AG09319 (cell line): ENCODE data around the gene POU2AF1.

Experiments used
- DNase-seq: peaks from one replicate; pipeline ENCODE4 v3.0.0-alpha.2; 2010; ENCODE audit warnings: low read depth; ENCODE audit errors: extremely low read depth
- TF ChIP-seq, protein P1 (sequence below): IDR thresholded peaks from 2 replicates; pipeline ENCODE4 v1.5.1; 2011; ENCODE audit warnings: low read depth, mild to moderate bottlenecking, inconsistent platforms, low read length, moderate library complexity

Gene POU2AF1

DNA sequence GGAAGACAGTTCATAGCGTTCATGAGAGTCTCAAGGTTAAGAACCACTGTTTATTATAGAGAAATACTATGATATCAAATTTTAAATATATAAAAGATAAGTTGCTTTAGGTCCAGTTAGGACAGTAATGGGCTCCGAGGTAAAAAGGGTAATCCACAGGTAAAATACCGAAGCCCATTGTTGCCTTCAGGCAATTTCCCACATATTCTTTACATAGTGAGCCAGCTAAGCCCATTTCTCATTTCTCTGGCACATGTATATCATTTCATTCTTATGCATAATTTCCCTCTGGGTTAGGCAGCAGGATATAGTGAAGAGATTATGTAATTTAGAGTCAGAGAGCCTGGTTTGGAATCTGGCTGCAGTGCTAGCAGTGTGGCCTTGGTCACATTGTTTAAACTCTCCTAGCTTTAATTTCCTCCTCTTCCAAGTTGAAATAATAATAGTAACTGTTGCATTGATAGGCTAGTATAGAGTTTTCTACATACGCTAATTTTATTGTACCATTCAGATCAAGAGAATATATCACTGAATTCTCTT is 7.6 kb upstream of the POU2AF1 start:
- TF ChIP-seq, protein P1, sequence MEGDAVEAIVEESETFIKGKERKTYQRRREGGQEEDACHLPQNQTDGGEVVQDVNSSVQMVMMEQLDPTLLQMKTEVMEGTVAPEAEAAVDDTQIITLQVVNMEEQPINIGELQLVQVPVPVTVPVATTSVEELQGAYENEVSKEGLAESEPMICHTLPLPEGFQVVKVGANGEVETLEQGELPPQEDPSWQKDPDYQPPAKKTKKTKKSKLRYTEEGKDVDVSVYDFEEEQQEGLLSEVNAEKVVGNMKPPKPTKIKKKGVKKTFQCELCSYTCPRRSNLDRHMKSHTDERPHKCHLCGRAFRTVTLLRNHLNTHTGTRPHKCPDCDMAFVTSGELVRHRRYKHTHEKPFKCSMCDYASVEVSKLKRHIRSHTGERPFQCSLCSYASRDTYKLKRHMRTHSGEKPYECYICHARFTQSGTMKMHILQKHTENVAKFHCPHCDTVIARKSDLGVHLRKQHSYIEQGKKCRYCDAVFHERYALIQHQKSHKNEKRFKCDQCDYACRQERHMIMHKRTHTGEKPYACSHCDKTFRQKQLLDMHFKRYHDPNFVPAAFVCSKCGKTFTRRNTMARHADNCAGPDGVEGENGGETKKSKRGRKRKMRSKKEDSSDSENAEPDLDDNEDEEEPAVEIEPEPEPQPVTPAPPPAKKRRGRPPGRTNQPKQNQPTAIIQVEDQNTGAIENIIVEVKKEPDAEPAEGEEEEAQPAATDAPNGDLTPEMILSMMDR, result no peak

DNA sequence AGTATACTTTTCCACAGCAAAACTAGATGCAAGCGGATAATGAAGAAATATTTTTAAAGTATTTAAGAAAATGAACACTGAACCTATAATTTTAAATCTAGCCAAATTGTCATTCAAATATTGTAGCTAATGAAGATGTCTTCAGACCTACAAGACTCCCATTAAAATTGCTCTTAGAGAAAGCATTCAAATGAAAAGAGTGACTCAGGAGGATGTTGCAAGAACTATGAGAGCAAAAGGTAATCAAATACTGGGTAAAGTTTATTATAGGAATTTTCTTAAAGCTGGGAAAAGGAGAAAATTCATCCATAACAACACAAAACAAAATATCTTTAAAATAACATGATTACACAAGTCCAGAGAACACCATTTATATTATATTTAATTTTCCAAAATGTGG is 5.4 kb upstream of the POU2AF1 start:
- TF ChIP-seq, protein P1, result no peak
- DNase-seq, result no peak

More for the DNA sequence above, 7.6 kb upstream of the POU2AF1 start:
- no peak for DNase-seq

DNA sequence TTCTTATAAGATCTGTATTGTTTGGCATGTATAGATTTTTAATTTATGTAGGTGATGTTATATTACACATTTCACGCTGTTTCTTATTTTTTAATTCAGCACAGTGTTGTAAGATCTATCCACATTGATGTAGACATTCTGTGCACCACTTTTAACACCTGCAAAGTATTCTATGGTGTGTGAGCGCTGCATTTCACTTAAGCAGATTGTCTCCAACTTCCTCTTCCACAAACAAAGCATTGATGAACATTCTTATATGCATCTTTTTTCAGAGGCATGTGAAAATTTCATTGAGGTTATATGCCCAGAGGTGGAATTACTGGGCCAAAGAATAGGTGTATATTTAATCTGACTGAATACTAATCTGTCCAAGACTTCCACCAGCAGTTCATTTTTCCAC is 3.4 kb upstream of the POU2AF1 start:
- DNase-seq, result no peak
- TF ChIP-seq, protein P1, result no peak

DNA sequence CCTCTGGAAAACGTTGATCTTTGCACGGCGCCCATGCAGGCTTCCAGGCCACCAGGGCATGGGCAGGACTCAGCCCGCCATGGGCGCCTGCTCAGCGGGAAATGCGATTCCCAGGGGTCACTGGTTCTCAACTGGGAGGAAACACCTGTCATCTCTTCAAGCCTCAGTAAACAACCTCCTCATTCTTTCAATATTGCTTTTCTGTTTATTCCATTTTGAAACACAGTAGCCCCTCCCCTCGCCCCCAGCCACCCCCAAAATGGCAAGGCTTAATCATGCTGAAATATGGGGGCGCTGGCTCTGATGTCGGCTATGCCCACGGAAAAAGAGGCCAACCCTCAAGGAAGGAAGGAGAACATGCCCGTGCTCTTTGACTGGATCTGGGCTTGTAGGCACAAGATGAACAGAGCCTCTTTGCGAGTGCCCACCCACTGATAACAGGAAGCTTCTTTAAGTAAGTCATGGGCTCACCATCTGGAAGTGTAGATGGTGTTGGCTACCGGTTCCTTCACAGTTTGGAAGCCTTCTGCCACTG is 594 bp upstream of the POU2AF1 start:
- TF ChIP-seq, protein P1, result no peak
- no peak for DNase-seq

DNA sequence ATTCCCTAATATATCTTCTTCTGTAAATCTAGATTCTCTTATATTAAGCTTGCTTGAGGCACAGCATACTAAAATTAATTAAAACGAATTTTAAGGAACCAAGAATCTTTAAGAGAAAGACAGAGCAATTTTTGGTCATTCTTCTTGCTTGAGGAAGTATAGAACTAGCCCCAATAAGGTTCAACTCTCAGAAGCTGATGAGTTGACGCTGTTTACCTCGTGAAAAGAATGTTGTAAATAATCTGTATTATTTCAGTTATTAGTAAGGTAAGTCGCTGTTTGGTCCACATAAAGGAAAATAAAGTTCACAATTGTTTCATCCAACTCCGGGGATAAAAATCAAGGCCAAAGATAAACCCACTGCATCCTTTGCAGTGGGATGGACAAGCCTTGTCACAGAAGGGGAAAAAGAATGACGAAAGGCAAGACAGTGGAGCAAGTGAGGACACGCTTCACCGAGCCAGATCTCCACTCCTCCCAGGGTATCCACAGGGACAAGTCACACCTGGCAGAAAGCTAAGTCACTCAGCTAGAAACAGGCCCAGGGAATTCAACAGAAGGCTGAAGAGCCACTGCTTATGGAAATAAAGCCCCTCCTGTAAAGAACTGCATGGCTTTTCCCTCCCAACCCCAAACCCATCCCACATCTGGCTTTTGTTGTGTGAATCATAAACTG is 752 bp downstream of the POU2AF1 start:
- no peak for DNase-seq
- TF ChIP-seq, protein P1, result no peak

DNA sequence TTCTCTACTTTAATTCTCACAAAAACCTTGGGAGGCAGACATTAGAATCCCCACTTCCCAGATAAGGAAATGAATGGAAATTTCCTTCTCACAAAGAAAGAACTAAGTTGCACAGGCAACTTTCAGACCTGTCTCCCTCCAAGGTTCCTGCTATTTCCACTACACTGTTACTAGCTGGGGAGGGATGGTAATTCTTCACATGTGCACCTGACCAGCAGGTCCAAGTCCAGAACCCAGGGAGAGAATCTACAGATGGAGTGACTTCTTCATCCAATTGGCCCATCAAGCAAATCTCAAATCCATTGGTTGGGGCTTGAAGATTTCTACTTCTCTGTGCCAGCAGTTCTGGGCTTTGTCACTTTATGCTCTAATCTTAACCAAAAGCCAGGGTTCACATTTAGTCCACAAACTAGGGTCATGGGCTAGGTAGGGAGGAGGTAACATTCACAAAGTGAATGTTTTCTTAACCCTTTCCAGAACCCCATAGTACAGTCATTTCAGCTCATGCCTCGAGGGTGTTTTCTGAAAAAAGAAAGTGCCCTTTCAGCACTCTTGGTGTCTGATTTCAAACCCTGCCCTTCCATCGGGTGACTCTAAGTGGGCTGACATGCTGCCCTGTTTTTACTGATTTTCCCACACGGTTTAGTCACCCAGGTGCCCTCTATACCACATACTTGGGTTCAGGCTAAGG is 2.7 kb downstream of the POU2AF1 start:
- DNase-seq, result no peak
- TF ChIP-seq, protein P1, result no peak

DNA sequence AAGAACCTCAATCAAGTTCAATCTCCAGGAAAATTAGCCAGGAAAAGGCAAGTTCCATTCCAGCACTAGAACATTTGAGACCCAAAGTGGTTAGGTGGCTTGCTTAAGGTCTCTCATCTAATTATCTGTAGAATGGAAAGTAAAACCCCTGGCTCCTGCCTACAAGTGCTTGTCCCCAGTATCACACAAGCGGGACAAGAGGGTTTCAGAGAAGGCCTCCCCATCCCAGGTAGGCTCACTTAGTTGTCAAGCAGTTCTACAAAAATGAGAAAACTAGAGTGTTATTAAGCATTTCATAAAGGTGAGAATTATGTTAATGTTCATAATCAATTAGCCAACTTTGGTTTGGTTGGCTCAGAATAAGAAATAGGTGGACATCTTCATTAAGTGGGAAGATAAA is 5.5 kb downstream of the POU2AF1 start:
- DNase-seq, result no peak
- TF ChIP-seq, protein P1, result no peak
